Stimulated activated CD4-positive, alpha-beta T cell treated with anti-CD3 and anti-CD28 coated beads, TNF-alpha, amount 100 ng/mL, for 48 hours (primary cell): ENCODE measurements around the gene YAP1.

Experiments
- DNase-seq, 3 donors: peaks; one replicate each; pipeline ENCODE4 v3.0.0-alpha.2; 2020; ENCODE audit warnings: low read depth in 3 of 3

The YAP1 gene

GRCh38 chr11:102109896-102110760, at the start of gene YAP1:
YAP1 (plus strand) TSS chr11:102110447; CDS start chr11:102110849, 402 bp downstream.
- DNase-seq = peak; percentile 37 to 56 (median 44)

GRCh38 chr11:102061276-102061675, 49.0 kb upstream of the YAP1 start:
- no peak for DNase-seq

DNA sequence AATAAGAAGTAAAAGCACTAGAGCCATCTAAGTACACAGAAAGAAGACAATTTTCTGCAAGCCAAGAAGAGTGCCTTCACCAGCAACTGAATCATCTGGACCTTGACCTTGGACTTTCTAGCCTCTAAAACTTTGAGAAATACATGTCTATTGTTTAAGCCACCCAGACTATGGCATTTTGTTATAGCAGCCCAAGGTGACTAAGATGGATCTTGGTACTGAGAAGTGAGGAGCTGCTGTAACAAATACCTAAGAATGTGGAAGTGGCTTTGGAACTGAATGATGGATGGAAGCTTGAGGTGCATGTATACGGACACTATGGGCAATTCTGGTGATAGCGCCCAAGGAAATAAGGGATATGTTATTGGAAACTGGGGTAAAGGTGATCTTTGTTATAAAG, 48.1 kb upstream of the YAP1 start:
- DNase-seq = no peak

- no peak for DNase-seq
These were observed 45.9 kb upstream of the YAP1 start for GRCh38 chr11:102064316-102064715.

DNA sequence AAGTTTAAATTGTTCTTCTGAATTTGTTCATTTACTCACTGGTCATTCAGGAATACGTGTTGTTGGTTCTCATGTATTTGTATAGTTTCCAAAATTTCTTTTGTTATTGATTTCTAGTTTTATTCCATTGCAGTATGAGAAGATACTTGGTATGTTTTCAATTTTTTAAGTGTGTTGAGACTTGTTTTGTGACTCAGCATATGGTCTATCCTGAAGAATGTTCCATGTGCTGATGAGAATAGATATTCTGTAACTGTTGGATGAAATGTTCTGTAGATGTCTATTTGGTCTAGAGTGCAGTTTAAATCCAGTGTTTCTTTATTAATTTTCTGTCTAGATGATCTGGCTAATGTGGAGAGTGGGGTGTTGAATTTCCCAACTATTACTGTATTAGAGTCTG, 39.5 kb upstream of the YAP1 start:
- no peak for DNase-seq

GRCh38 chr11:102071497-102072472, 38.5 kb upstream of the YAP1 start:
- no peak for DNase-seq

DNA sequence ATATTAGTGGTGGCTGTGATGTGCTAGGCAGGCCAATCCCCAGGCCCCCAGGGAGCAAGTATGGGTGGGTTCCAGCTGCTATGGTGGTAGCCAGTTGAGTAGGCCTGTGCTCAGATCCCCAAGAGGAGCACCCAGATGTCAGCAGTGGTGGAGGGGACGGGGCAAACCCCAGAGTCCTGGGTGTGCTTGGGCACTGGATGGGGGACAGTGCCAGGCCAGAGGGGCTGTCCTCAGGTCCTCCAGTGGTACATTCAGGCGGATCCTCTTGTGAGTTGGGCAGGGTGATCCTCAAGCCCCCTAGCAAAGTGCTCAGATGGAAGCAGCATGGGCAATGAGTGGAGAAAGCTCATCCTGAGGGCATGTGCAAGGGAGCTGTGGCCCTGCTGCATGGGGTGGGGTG, 37.0 kb upstream of the YAP1 start:
- no peak for DNase-seq

- DNase-seq = no peak
These were observed 30.6 kb upstream of the YAP1 start for GRCh38 chr11:102079625-102080024.

DNA sequence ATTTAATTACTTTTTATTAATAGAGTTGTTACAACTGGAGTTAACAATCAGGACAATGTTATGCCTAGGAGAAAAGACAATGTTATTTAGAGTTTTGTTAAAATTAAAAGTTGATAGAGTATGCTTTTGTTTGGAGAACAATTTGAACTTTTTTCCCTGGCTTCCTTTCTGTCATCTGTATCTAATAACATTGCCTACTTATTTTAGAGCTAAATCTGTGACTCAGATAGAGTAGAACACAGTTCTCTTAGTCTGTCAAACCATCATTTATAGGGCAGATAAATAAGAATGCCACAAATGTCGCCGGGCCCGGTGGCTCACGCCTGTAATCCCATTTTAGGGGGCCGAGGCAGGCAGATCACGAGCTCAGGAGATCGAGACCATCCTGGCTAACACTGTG, 28.9 kb upstream of the YAP1 start:
- DNase-seq = no peak

DNA sequence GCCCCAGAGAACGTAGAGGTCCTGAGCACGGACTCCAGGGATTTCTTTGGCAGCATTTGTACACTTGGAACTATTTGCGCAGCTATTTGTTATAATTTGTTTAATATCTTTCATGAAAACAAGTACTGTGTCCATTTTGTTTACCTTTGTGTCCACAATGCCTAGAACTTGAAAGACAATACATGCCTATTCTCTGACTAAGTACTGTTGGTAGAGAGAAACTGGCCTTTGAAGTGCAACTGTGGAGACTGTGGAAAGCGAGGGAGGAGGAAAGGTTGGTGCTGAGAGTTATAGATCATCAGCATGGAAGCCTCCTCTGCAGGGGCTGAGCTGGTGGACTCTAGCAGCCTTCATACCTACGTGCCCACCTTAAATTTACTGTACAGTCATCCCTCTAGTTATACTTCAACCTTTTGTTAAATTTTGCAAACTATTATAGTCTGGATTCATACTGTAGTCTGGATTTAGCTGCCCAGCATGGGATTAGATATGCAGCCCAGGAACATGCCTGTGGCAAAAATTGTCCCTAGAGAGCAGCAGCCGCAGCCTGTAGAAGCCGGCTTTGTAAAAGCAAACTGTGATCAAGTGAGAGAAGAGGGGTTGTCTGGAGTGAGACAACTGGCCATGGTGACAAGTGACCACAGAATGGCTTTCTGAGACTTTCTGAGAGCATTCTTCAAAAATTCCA, 24.2 kb upstream of the YAP1 start:
- no peak for DNase-seq

- DNase-seq = no peak
These were observed 13.1 kb upstream of the YAP1 start for GRCh38 chr11:102097186-102097585.

DNA sequence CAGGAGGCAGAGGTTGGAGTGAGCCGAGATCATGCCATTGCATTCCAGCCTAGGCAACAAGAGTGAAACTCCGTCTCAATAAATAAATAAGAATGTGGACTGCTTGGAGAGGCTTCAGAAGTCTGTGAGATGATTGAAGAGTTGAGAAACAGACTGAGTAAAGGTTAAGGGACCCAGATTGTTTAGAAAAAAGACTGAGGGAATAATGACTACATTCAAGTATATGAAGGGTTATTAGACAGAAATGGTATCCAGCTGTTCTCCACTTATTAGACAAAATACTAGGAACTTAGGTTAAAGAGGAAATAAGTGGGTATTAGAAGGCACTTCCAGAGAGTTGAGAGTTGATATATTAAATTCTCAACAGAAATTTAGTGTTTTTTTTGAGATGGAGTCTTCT, 10.5 kb upstream of the YAP1 start:
- DNase-seq = no peak

DNA sequence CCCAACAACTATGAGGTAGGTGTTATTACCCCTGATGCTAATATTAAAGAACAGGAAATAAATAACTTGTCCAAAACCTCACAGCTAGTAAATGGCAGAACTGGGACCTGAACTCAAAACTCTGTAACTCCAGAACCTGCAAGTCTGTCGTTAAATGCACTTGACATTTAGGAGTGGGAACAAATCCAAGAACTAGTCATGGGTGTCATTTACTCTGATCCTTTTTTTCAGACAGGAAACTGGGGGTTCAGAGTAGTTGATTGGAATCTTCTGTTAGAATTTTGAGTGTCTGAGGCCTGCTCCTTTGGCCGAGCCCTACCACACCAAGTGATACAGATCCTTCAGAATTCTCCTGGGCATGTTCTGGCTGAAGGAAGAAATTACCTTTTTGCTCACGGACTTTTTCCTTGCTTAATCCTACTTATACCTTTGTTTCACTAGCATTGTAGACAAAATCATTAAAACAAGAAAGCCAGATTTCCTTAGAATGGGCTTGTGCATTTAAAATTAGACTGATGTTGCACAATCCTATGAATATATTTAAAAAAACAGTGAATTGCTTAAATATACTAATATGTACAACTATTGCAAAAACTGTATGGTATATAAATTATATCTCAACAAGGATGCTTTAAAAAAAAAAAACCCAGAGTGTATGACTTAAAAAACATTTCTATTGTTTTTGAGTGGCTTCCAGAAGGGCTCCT, 1.4 kb upstream of the YAP1 start:
- DNase-seq = no peak

GRCh38 chr11:102110761-102111010, 439 bp downstream of the YAP1 start:
- DNase-seq = peak in 1 of 3 donors; percentile 8

GRCh38 chr11:102111011-102111786, 952 bp downstream of the YAP1 start:
- DNase-seq = no peak

DNA sequence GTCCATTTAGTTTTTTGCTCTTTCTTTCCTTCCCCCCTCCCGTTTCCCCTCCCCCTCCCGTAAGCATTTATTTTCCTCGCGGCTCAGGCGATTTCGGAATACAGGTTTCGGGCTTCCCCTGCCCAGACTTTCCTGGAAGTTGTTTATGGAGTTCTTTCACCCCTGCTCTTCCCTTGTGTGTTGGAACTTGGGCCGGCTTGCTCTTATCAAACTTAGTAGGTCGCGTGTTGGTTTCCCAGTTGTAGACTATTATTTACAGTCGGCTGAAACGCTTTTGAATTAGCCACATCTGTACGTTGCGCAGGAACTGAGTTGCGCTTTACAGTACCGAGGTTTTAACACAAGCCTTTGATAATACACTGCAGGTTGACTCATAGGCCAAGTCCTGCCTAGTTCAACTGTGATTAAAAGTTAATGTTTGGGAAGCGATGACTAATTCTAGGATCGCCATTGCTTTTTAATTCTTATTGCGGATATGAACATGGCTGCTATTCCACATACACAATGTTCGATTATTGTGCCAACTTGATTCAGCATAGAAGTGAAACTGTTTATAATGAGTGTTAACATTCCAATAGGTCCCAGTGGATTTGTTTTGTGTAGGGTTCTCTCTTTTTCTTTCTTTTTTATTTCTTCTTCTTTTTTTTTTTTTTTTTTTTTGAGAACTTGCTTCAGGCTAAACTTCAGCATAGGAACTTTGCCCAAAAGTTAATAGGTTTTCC, 1.7 kb downstream of the YAP1 start:
- DNase-seq = peak in 1 of 3 donors; percentile 5

DNA sequence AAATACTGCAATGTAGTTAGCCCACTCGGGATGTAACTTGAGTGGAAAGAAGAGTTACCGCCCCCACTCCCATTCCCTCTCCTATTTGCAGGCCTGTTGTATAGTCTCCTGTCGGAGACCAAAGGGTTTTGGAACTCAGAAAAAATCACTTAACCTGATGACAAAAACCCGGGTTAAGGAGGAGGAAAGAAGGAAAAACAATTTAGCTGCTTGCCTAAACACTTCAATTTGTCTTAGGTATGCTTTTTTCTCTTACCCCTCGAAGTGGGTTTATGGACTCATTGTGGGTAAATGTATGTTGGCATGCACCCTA, 2.2 kb downstream of the YAP1 start:
- DNase-seq = no peak

DNA sequence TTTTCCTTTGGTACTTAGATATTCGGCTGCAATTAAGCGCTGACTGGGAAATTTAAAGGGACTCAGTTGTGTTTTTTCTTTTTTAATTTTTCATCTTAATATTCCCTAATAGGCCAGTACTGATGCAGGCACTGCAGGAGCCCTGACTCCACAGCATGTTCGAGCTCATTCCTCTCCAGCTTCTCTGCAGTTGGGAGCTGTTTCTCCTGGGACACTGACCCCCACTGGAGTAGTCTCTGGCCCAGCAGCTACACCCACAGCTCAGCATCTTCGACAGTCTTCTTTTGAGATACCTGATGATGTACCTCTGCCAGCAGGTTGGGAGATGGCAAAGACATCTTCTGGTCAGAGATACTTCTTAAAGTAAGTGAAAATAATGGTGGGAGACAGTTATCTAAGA, 3.8 kb downstream of the YAP1 start:
- no peak for DNase-seq

GRCh38 chr11:102115557-102115956, 5.3 kb downstream of the YAP1 start:
- no peak for DNase-seq

GRCh38 chr11:102116453-102117205, 6.4 kb downstream of the YAP1 start:
- DNase-seq = no peak
